GM12878 (cell line): Measurements from ENCODE around the gene MDH1B. TPM values are rescaled to one million over a fixed set of nuclear protein-coding genes. Genes with fewer than 3 reads are reported as not detected.

Experiments used
- ATAC-seq: fragments of 200-7000 bp; cut with Tn5 transposase; 3 replicates; pipeline ENCODE4 v1.9.1; 2020; ENCODE audit warnings: mild to moderate bottlenecking, moderate library complexity
- BruUV-seq: library from RNA; stranded (reverse); fragments of 400-500 nt; replicated peaks from 2 replicates; lab custom pipeline; 2021; lab: Mats Ljungman, UMichigan
- CTCF ChIA-PET: fragments of 300-600 bp; sonication (Branson Sonifier 250); formaldehyde crosslinking; extraction: SDS; loops from one replicate; lab custom pipeline; 2021; ENCODE audit warnings: inconsistent platforms; lab: Yijun Ruan, JAX
- POLR2A ChIA-PET: fragments of 350-600 bp; formaldehyde crosslinking; extraction: SDS; loops from one replicate; lab custom pipeline; 2021; ENCODE audit warnings: inconsistent platforms; lab: Charles Lee
- RAD21 ChIA-PET: fragments of 300-600 bp; sonication (Branson Sonifier 250); formaldehyde crosslinking; loops from one replicate; lab custom pipeline; 2023; ENCODE audit warnings: antibody characterized with exemption; ENCODE audit not compliant: unreplicated experiment; lab: Charles Lee
- SMC1A ChIA-PET: fragments of 300-600 bp; sonication (Branson Sonifier 250); formaldehyde crosslinking; loops from one replicate; lab custom pipeline; 2023; ENCODE audit not compliant: unreplicated experiment, uncharacterized antibody; lab: Charles Lee
- DNase-seq: peaks from one replicate; pipeline ENCODE4 v3.0.0-alpha.2; 2011; ENCODE audit warnings: low read depth, low spot score
- FAIRE-seq: peaks from 3 replicates; lab custom pipeline; 2011; peaks lifted over from hg19 to GRCh38; lab: Jason Lieb, UNC
- H2AFZ ChIP-seq: 2 replicates; pipeline ENCODE4 v1.6.0; 2011; ENCODE audit warnings: low read depth, low read length, control low read depth; ENCODE audit not compliant: control insufficient read depth
- H3K27ac ChIP-seq: 2 replicates; pipeline ENCODE4 v1.5.1; 2011; ENCODE audit warnings: control low read depth; ENCODE audit not compliant: control insufficient read depth, insufficient read depth
- H3K27me3 ChIP-seq, 2 experiments: replicated peaks in 1 of 2; 2 replicates each; pipeline versions ENCODE4 v1.6.0 to v1.6.1; 2011; ENCODE audit warnings: low read length in 1 of 2; ENCODE audit not compliant: control insufficient read depth in 2 of 2, insufficient read depth in 2 of 2
- H3K36me3 ChIP-seq, 2 experiments: 2 replicates each; pipeline ENCODE4 v1.5.1; 2011; ENCODE audit warnings: low read length in 1 of 2; ENCODE audit not compliant: control insufficient read depth in 2 of 2, insufficient read depth in 2 of 2
- H3K4me1 ChIP-seq: 2 replicates; pipeline ENCODE4 v1.6.1; 2011; ENCODE audit warnings: mild to moderate bottlenecking, low read length, moderate library complexity, mixed read lengths; ENCODE audit not compliant: control insufficient read depth, insufficient read depth
- H3K4me2 ChIP-seq: 2 replicates; pipeline ENCODE4 v1.6.0; 2011; ENCODE audit warnings: control low read depth; ENCODE audit not compliant: control insufficient read depth, insufficient read depth
- H3K4me3 ChIP-seq: fragments of 200-600 bp; sonication (generic); 2 replicates; pipeline ENCODE4 v1.5.1; 2016
- H3K79me2 ChIP-seq: 2 replicates; pipeline ENCODE4 v1.6.0; 2011; ENCODE audit warnings: low read length; ENCODE audit not compliant: control insufficient read depth, insufficient read depth
- H3K9ac ChIP-seq: 2 replicates; pipeline ENCODE4 v1.8.0; 2011; ENCODE audit warnings: low read length, control low read depth, mixed read lengths; ENCODE audit not compliant: control insufficient read depth, insufficient read depth
- H3K9me3 ChIP-seq: replicated peaks from 3 replicates; pipeline ENCODE4 v1.5.1; 2011; ENCODE audit warnings: mild to moderate bottlenecking, low read length; ENCODE audit not compliant: control insufficient read depth, insufficient read depth
- H4K20me1 ChIP-seq: 2 replicates; pipeline ENCODE4 v1.6.0; 2011; ENCODE audit not compliant: control insufficient read depth, insufficient read depth
- BHLHE40 ChIP-seq, 2 experiments: fragments of 450-650 bp in 1 of 2; IDR thresholded peaks; 2 replicates each; pipeline ENCODE4 v1.6.1; 2011 to 2017; ENCODE audit warnings: low read depth in 2 of 2, borderline replicate concordance in 1 of 2, improper control_type of control experiment in 1 of 2, low read length in 1 of 2, mild to moderate bottlenecking in 1 of 2
- BMI1 ChIP-seq: fragments of 450-650 bp; IDR thresholded peaks from 2 replicates; pipeline ENCODE4 v1.6.1; 2016; ENCODE audit warnings: mild to moderate bottlenecking, moderate library complexity, borderline replicate concordance
- CEBPZ ChIP-seq: fragments of 150-350 bp; IDR thresholded peaks from 2 replicates; pipeline ENCODE4 v1.6.1; 2016; ENCODE audit warnings: low read depth, low read length
- HDGF ChIP-seq: fragments of 450-650 bp; IDR thresholded peaks from 2 replicates; pipeline ENCODE4 v1.6.1; 2016; ENCODE audit warnings: antibody characterized with exemption
- MEF2A ChIP-seq: IDR thresholded peaks from 2 replicates; pipeline ENCODE4 v1.6.1; 2011; ENCODE audit warnings: low read depth, mild to moderate bottlenecking, low read length, moderate library complexity; ENCODE audit not compliant: insufficient read depth
- MLLT1 ChIP-seq: fragments of 450-650 bp; IDR thresholded peaks from 2 replicates; pipeline ENCODE4 v1.6.1; 2016; ENCODE audit warnings: mild to moderate bottlenecking
- NR2C1 ChIP-seq: fragments of 450-650 bp; IDR thresholded peaks from 2 replicates; pipeline ENCODE4 v1.6.1; 2017; ENCODE audit warnings: antibody characterized with exemption, mild to moderate bottlenecking, moderate library complexity
- PML ChIP-seq: IDR thresholded peaks from 2 replicates; pipeline ENCODE4 v1.6.1; 2012; ENCODE audit warnings: low read length, inconsistent platforms
- POLR2A ChIP-seq: IDR thresholded peaks from 2 replicates; pipeline ENCODE4 v1.6.1; 2011; ENCODE audit warnings: low read depth, mild to moderate bottlenecking, low read length
- POLR2AphosphoS2 ChIP-seq: IDR thresholded peaks from 2 replicates; pipeline ENCODE4 v1.6.1; 2011; ENCODE audit warnings: low read depth, mild to moderate bottlenecking, low read length, improper control_type of control experiment, moderate library complexity
- SIN3A ChIP-seq: IDR thresholded peaks from 2 replicates; pipeline ENCODE4 v1.6.1; 2012; ENCODE audit warnings: low read depth, low read length, improper control_type of control experiment
- SIX5 ChIP-seq: IDR thresholded peaks from 2 replicates; pipeline ENCODE4 v1.6.1; 2011; ENCODE audit warnings: mild to moderate bottlenecking, low read depth, low read length, moderate library complexity; ENCODE audit not compliant: severe bottlenecking
- in situ Hi-C: fragments of 300-500 bp; cut with MboI; formaldehyde crosslinking; loops from 9 replicates; pipeline ENCODE4 v1.14.3; 2018; ENCODE audit warnings: mixed read lengths
- intact Hi-C: fragments of 100-400 bp; cut with micrococcal nuclease; formaldehyde crosslinking; loops from one replicate; pipeline ENCODE4 v1.14.2; 2022; ENCODE audit not compliant: unreplicated experiment
- polyA plus RNA-seq, 11 experiments: library from polyadenylated mRNA; depleted of rRNA in 4 of 11; unstranded in 6 of 11; stranded (reverse) in 5 of 11; fragments of >200 nt; fragmentation: Nextera tagmentation in 4 of 11; fragmentation: Illumina TruSeq in 1 of 11; extraction: Ambion mirVana in 4 of 11; extraction: Trizol in 1 of 11; gene quantifications; 1 replicate in 1 of 11; 2 replicates in 10 of 11; pipeline versions ENCODE4 v1.2.1 to v1.2.3, GENCODE V29; 2011 to 2016; ENCODE audit warnings: inconsistent platforms in 2 of 11, missing spikeins in 2 of 11, low read depth in 1 of 11
- total RNA-seq, 4 experiments: library from RNA; depleted of rRNA in 3 of 4; stranded (reverse); fragments of >200 nt in 3 of 4; fragmentation: Illumina TruSeq in 1 of 4; extraction: Trizol in 1 of 4; gene quantifications; 2 replicates each; pipeline versions ENCODE4 v1.2.1 to v1.2.3, GENCODE V29; 2013 to 2021

Gene MDH1B
- total and polyA plus RNA-seq, 10 of the 15 experiments (the other 5 are each of a cell fraction or from before 2014, with no cell fraction given): 0.47 to 1.6 (median 0.98) TPM

GRCh38 chr2:206765242-206766056, at the start of gene MDH1B, which contains the start of gene FASTKD2 (continued):
- no peak for TF ChIP-seq CEBPZ
- peak; percentile 42; the same call in 1 of the 2 replicates for TF ChIP-seq MLLT1
- TF ChIP-seq BMI1: peak; percentile 73; the same call in 1 of the 2 replicates

GRCh38 chr2:206814498-206814897, 49.4 kb upstream of the MDH1B start:
- FAIRE-seq: no peak
- Histone ChIP-seq H3K9ac (no peak overlapping the region), H3K4me3 (no peak overlapping the region), H3K9me3 (no peaks in the 10 kb centered on the region), H3K4me1 (no peaks in the 10 kb centered on the region), H4K20me1 (no peaks in the 10 kb centered on the region), H3K4me2 (no peak overlapping the region), H3K79me2 (no peaks in the 10 kb centered on the region), H2AFZ (no peak overlapping the region), H3K27me3 (no peaks in the 10 kb centered on the region), H3K27ac (no peak overlapping the region), H3K36me3 (no peaks in the 10 kb centered on the region)
- ATAC-seq: no peak
- SMC1A ChIA-PET: interaction anchor here (0.8 to 1.5 kb wide), 3 partner anchors 14 to 267 kb away, joined by 3 to 5 read pairs (median 4); no protein-coding TSS in a partner anchor
- POLR2A ChIA-PET: no interaction called here
- no peak for DNase-seq
- in situ Hi-C loops: no loop called here
- intact Hi-C loops: no loop called here
- BruUV-seq: no TSS peak
- RAD21 ChIA-PET: interaction anchor here (1.4 kb wide), 1 partner anchor 9 kb away, joined by 3 read pairs; no protein-coding TSS in a partner anchor
- TF ChIP-seq PML (no peak), POLR2A (no peak), HDGF (no peak), POLR2AphosphoS2 (no peak), NR2C1 (no peak), MEF2A (no peak), SIX5 (no peak), SIN3A (no peak), BHLHE40 (IDR thresholded peaks at IDR 0.05; ENCODE audit: borderline replicate concordance in 1 of 2, low read depth in 2 of 2, low read length in 1 of 2) (no peak)
- CTCF ChIA-PET: interaction anchor here (2.0 kb wide), 1 partner anchor 13 kb away, joined by 6 read pairs; no protein-coding TSS in a partner anchor
